Measurements from ENCODE around the gene SPOP. TPM values are rescaled to one million over a fixed set of nuclear protein-coding genes. Genes with fewer than 3 reads are reported as not detected.
"Not testable (repeated sequence)": the region's sequence is repeated elsewhere in the genome, so short reads cannot be mapped to it uniquely, and the experiment has no call there.

The SPOP gene
- total and polyA plus RNA-seq, 12 donors = 39.8 to 79.9 (median 65.8) TPM

DNA sequence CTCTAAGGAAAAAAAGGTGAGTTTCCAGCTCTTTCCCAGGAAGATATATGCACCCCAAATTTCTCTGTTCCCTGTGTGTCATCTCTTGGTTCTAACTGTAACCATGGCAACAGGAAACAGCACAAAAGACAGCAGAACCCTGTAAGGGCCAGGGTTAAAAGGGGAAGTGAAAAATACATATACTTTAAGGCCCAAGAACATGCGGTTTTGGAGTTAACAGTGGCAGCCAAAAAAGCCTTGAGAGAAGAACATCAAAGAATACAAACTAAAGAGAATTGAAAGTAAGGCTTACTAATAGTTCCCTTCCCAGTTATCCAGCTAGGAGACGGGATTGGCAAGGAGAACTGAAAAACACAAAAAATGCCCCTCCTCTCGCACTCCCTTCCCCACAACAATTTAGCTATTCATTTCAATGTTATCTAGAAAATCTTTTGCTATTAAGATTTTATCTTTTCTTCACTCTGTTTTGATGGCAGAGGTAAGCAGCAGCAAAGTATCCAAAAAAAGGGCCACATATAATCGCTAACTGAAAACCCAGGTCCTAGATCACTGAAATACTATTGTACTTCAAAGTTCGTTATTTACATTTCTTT, 1.5 kb downstream of the SPOP start:
- Histone ChIP-seq H3K4me3 (peak overlapping the region in 9 of 10 donors; percentile 65 to 82 (median 72)), H3K27me3 (no peaks in the 10 kb centered on the region), H3K27ac (peak overlapping the region in 8 of 10 donors; percentile 22 to 98 (median 97)), H3K4me1 (peaks cover 0 to 67% (median 48%) of the 10 kb centered on the region in 9 donors), H3K36me3 (peaks cover 0 to 37% (median 0%) of the 10 kb centered on the region in 9 donors), H3K9me3 (no peaks in the 10 kb centered on the region)
- ATAC-seq (no peak), DNase-seq (no peak)
- TF ChIP-seq, protein P1, sequence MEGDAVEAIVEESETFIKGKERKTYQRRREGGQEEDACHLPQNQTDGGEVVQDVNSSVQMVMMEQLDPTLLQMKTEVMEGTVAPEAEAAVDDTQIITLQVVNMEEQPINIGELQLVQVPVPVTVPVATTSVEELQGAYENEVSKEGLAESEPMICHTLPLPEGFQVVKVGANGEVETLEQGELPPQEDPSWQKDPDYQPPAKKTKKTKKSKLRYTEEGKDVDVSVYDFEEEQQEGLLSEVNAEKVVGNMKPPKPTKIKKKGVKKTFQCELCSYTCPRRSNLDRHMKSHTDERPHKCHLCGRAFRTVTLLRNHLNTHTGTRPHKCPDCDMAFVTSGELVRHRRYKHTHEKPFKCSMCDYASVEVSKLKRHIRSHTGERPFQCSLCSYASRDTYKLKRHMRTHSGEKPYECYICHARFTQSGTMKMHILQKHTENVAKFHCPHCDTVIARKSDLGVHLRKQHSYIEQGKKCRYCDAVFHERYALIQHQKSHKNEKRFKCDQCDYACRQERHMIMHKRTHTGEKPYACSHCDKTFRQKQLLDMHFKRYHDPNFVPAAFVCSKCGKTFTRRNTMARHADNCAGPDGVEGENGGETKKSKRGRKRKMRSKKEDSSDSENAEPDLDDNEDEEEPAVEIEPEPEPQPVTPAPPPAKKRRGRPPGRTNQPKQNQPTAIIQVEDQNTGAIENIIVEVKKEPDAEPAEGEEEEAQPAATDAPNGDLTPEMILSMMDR (IDR thresholded peaks at IDR 0.05) = no peak
- intact Hi-C loops (cut with DNase I) = loop anchor here in 5 of 10 donors (5.0 to 10.0 kb wide), 5 partner anchors 34 to 104 kb away; no protein-coding TSS in a partner anchor
- WGBS, 2 donors = 31 to 35% methylated on average over 5 of the region's 5 CpGs

- intact Hi-C loops (cut with DNase I) = loop anchor here in 5 of 10 donors (5.0 to 10.0 kb wide), 3 partner anchors 50 to 60 kb away; no protein-coding TSS in a partner anchor
These were observed 3.4 kb downstream of the SPOP start for GRCh38 chr17:49674507-49674906.

DNA sequence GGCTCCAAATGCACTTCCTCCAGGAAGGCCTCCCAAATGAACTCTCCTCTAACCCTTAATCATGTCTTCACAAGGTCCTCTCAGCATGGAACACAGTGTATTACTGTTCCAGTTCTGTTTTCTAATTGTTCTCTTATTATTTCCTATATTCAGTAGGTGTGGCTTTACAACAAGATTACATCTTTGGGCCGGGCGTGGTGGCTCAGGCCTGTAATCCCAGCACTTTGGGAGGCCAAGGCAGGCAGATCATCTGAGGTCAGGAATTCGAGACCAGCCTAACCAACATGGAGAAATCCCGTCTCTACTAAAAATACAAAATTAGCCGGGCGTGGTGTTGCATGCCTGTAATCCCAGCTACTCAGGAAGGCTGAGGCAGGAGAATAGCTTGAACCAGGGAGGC, 4.2 kb downstream of the SPOP start:
- H3K27ac ChIP-seq = peak overlapping the region in 2 of 10 donors; percentile 18 to 23
- intact Hi-C loops (cut with DNase I) = loop anchor here in 5 of 10 donors (5.0 to 10.0 kb wide), 3 partner anchors 49 to 59 kb away; no protein-coding TSS in a partner anchor
- H3K9me3 ChIP-seq, H3K4me3 ChIP-seq, H3K27me3 ChIP-seq, ATAC-seq, DNase-seq: not testable (repeated sequence)
- peaks cover 3 to 84% (median 68%) of the 10 kb centered on the region in 9 donors for H3K4me1 ChIP-seq
- peaks cover 0 to 37% (median 0%) of the 10 kb centered on the region in 9 donors for H3K36me3 ChIP-seq
- WGBS, 2 donors = 74 to 84% methylated on average over 6 of the region's 6 CpGs

More at GRCh38 chr17:49674507-49674906, 3.4 kb downstream of the SPOP start:
- Histone ChIP-seq H3K4me3 (no peak overlapping the region), H3K9me3 (no peaks in the 10 kb centered on the region), H3K27ac (no peak overlapping the region), H3K36me3 (peaks cover 0 to 37% (median 0%) of the 10 kb centered on the region in 9 donors), H3K27me3 (no peaks in the 10 kb centered on the region), H3K4me1 (peaks cover 3 to 81% (median 66%) of the 10 kb centered on the region in 9 donors)
- TF ChIP-seq, protein P1 (IDR thresholded peaks at IDR 0.05) = no peak
- ATAC-seq (no peak), DNase-seq (no peak)

- no peaks in the 10 kb centered on the region for H3K9me3 ChIP-seq
- WGBS, 2 donors = 71 to 82% methylated on average over 4 of the region's 4 CpGs
- no peak for DNase-seq
- TF ChIP-seq, protein P1 (IDR thresholded peaks at IDR 0.05) = no peak
- H3K4me1 ChIP-seq = peaks cover 3 to 71% (median 54%) of the 10 kb centered on the region in 9 donors
- peaks cover 0 to 47% (median 2%) of the 10 kb centered on the region in 9 donors for H3K36me3 ChIP-seq
- no peaks in the 10 kb centered on the region for H3K27me3 ChIP-seq
- no peak for ATAC-seq
- intact Hi-C loops (cut with DNase I) = loop anchor here in 5 of 10 donors (5.0 to 10.0 kb wide), 3 partner anchors 46 to 56 kb away; no protein-coding TSS in a partner anchor
- peak overlapping the region in 4 of 10 donors; percentile 8 to 38 (median 32) for H3K27ac ChIP-seq
- H3K4me3 ChIP-seq = no peak overlapping the region
These were observed 7.3 kb downstream of the SPOP start for GRCh38 chr17:49670641-49671040.
